Memory B cell (primary cell): ENCODE measurements around the gene CAMK2D.

Source experiments
- ATAC-seq: fragments of 150-1000 bp; cut with Tn5 transposase; 2 replicates; pipeline ENCODE4 v1.10.0; 2021; ENCODE audit warnings: low read depth, mild to moderate bottlenecking, moderate library complexity
- DNase-seq, 2 donors: peaks; one replicate each; pipeline ENCODE4 v3.0.0; 2022; ENCODE audit warnings: low spot score in 2 of 2
- H3K27ac Mint-ChIP-seq: one replicate; pipeline ENCODE4 v1.8.0; 2022; ENCODE audit warnings: mild to moderate bottlenecking, moderate library complexity, mixed read lengths
- H3K27me3 Mint-ChIP-seq: one replicate; pipeline ENCODE4 v1.8.0; 2022; ENCODE audit warnings: mixed read lengths
- H3K36me3 Mint-ChIP-seq: one replicate; pipeline ENCODE4 v1.8.0; 2022; ENCODE audit warnings: mild to moderate bottlenecking, mixed read lengths
- H3K4me1 Mint-ChIP-seq: one replicate; pipeline ENCODE4 v1.8.0; 2022; ENCODE audit warnings: mixed read lengths
- H3K4me3 Mint-ChIP-seq: one replicate; pipeline ENCODE4 v1.8.0; 2022; ENCODE audit warnings: mild to moderate bottlenecking, moderate library complexity, mixed read lengths
- H3K9me3 Mint-ChIP-seq: one replicate; pipeline ENCODE4 v1.8.0; 2022; ENCODE audit warnings: mixed read lengths

Gene CAMK2D

GRCh38 chr4:113496698-113497097, 264.8 kb downstream of the CAMK2D start:
- ATAC-seq (no peak), DNase-seq (no peak)
- Mint-ChIP-seq H3K4me1 (no peaks in the 10 kb centered on the region), H3K27me3 (no peaks in the 10 kb centered on the region), H3K36me3 (peaks cover 26% of the 10 kb centered on the region), H3K27ac (no peak overlapping the region), H3K9me3 (no peaks in the 10 kb centered on the region), H3K4me3 (no peak overlapping the region)

DNA sequence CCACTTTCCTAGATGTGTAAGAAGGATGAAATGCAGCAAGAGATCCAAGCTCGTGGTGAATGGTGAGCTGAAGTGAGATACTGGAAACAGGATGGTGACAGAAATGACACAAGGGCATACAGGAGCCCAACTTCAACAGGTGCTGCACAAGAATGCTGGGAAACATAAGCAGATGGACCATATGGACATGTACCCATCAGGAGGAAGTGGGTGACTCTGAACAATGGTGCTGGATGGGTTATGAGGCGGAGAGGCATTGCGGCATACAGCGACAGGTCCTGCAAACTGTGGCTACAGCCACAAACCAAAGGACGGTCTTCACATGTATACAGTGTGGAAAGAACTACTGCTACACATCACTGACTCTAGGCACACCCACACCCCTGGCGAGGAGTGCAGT, 265.7 kb downstream of the CAMK2D start:
- Mint-ChIP-seq H3K4me1 (no peaks in the 10 kb centered on the region), H3K4me3 (no peak overlapping the region), H3K36me3 (peaks cover 26% of the 10 kb centered on the region), H3K9me3 (no peaks in the 10 kb centered on the region), H3K27me3 (no peaks in the 10 kb centered on the region), H3K27ac (no peak overlapping the region)
- ATAC-seq (no peak), DNase-seq (no peak)

GRCh38 chr4:113483131-113483530, 278.4 kb downstream of the CAMK2D start:
- Mint-ChIP-seq H3K27ac (no peak overlapping the region), H3K4me3 (no peak overlapping the region), H3K9me3 (peaks cover 2% of the 10 kb centered on the region), H3K4me1 (no peaks in the 10 kb centered on the region), H3K36me3 (peaks cover 19% of the 10 kb centered on the region), H3K27me3 (no peaks in the 10 kb centered on the region)
- DNase-seq (no peak), ATAC-seq (no peak)

- Mint-ChIP-seq H3K9me3 (peaks cover 2% of the 10 kb centered on the region), H3K27me3 (no peaks in the 10 kb centered on the region), H3K36me3 (peaks cover 19% of the 10 kb centered on the region), H3K4me1 (no peaks in the 10 kb centered on the region), H3K27ac (no peak overlapping the region), H3K4me3 (no peak overlapping the region)
- no peak for DNase-seq
- no peak for ATAC-seq
These were observed 279.2 kb downstream of the CAMK2D start for GRCh38 chr4:113482325-113482724.

- DNase-seq = no peak
- no peak overlapping the region for H3K4me3 Mint-ChIP-seq
- no peak overlapping the region for H3K27ac Mint-ChIP-seq
- H3K4me1 Mint-ChIP-seq = no peaks in the 10 kb centered on the region
- H3K36me3 Mint-ChIP-seq = peaks cover 21% of the 10 kb centered on the region
- peaks cover 2% of the 10 kb centered on the region for H3K9me3 Mint-ChIP-seq
- no peaks in the 10 kb centered on the region for H3K27me3 Mint-ChIP-seq
- no peak for ATAC-seq
These were observed 279.7 kb downstream of the CAMK2D start for GRCh38 chr4:113481820-113482219.

DNA sequence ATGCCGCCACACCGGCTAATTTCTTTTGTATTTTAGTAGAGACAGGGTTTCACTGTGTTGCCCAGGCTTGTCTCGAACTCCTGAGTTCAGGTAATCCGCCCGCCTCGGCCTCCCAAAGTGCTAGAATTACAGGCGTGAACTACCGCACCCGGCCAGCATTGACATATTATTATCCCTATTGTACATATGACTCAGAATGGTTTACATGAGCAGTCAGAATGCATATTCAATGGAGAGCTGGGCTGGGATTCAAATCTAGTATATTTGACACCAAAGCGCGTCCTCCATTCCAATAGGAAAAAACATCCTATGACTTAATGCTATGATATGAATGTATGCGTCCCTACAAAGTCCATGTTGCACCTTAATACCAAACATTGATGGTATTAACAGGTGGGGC, 281.4 kb downstream of the CAMK2D start:
- Mint-ChIP-seq H3K27me3 (no peaks in the 10 kb centered on the region), H3K27ac (no peak overlapping the region), H3K36me3 (peaks cover 27% of the 10 kb centered on the region), H3K9me3 (peaks cover 2% of the 10 kb centered on the region), H3K4me1 (no peaks in the 10 kb centered on the region), H3K4me3 (no peak overlapping the region)
- DNase-seq (no peak), ATAC-seq (no peak)

- H3K9me3 Mint-ChIP-seq = peaks cover 2% of the 10 kb centered on the region
- ATAC-seq (no peak), DNase-seq (no peak)
- no peak overlapping the region for H3K27ac Mint-ChIP-seq
- H3K27me3 Mint-ChIP-seq = no peaks in the 10 kb centered on the region
- H3K4me1 Mint-ChIP-seq = no peaks in the 10 kb centered on the region
- no peak overlapping the region for H3K4me3 Mint-ChIP-seq
- H3K36me3 Mint-ChIP-seq = peaks cover 25% of the 10 kb centered on the region
These were observed 283.5 kb downstream of the CAMK2D start for GRCh38 chr4:113478032-113478431.

GRCh38 chr4:113476800-113477199, 284.7 kb downstream of the CAMK2D start:
- peaks cover 23% of the 10 kb centered on the region for H3K36me3 Mint-ChIP-seq
- no peak overlapping the region for H3K27ac Mint-ChIP-seq
- H3K4me1 Mint-ChIP-seq = no peaks in the 10 kb centered on the region
- DNase-seq (no peak), ATAC-seq (no peak)
- H3K9me3 Mint-ChIP-seq = peaks cover 2% of the 10 kb centered on the region
- H3K27me3 Mint-ChIP-seq = no peaks in the 10 kb centered on the region
- no peak overlapping the region for H3K4me3 Mint-ChIP-seq

GRCh38 chr4:113474017-113474416, 287.5 kb downstream of the CAMK2D start:
- Mint-ChIP-seq H3K27ac (no peak overlapping the region), H3K9me3 (peaks cover 2% of the 10 kb centered on the region), H3K4me3 (no peak overlapping the region), H3K36me3 (peaks cover 32% of the 10 kb centered on the region), H3K27me3 (no peaks in the 10 kb centered on the region), H3K4me1 (no peaks in the 10 kb centered on the region)
- DNase-seq (no peak), ATAC-seq (no peak)

GRCh38 chr4:113472864-113473263, 288.7 kb downstream of the CAMK2D start:
- Mint-ChIP-seq H3K9me3 (no peaks in the 10 kb centered on the region), H3K27me3 (no peaks in the 10 kb centered on the region), H3K4me3 (no peak overlapping the region), H3K27ac (no peak overlapping the region), H3K4me1 (no peaks in the 10 kb centered on the region), H3K36me3 (peaks cover 33% of the 10 kb centered on the region)
- DNase-seq = no peak
- no peak for ATAC-seq

- H3K27me3 Mint-ChIP-seq = no peaks in the 10 kb centered on the region
- H3K4me3 Mint-ChIP-seq = no peak overlapping the region
- peaks cover 26% of the 10 kb centered on the region for H3K36me3 Mint-ChIP-seq
- peak overlapping the region; percentile 0 for H3K27ac Mint-ChIP-seq
- no peaks in the 10 kb centered on the region for H3K9me3 Mint-ChIP-seq
- H3K4me1 Mint-ChIP-seq = no peaks in the 10 kb centered on the region
- ATAC-seq (no peak), DNase-seq (no peak)
These were observed 290.2 kb downstream of the CAMK2D start for GRCh38 chr4:113471146-113471860.

DNA sequence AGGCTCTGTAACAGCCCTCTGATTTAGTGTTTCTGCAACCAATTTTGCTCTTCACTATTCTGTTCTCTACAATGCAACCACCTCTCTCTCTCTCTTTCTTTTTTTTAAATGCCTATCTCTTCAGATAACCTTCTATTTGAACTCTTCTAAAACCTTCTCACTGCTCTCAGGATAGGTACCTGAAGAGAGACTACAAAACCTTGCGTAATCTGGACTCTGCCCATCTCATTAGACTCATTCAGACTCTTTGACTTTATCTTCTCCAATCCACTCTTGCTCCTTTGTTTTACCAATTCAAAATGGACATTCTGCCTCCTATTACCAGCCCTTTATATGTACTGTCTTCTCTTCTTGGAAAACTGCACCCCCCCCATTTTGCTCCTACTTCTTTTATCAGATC, 291.6 kb downstream of the CAMK2D start:
- no peaks in the 10 kb centered on the region for H3K9me3 Mint-ChIP-seq
- peaks cover 22% of the 10 kb centered on the region for H3K36me3 Mint-ChIP-seq
- no peaks in the 10 kb centered on the region for H3K27me3 Mint-ChIP-seq
- H3K4me1 Mint-ChIP-seq = no peaks in the 10 kb centered on the region
- H3K4me3 Mint-ChIP-seq = no peak overlapping the region
- ATAC-seq (no peak), DNase-seq (no peak)
- H3K27ac Mint-ChIP-seq = no peak overlapping the region

GRCh38 chr4:113469023-113469390, 292.5 kb downstream of the CAMK2D start:
- H3K9me3 Mint-ChIP-seq = no peaks in the 10 kb centered on the region
- H3K36me3 Mint-ChIP-seq = peaks cover 24% of the 10 kb centered on the region
- no peak overlapping the region for H3K4me3 Mint-ChIP-seq
- ATAC-seq = no peak
- no peaks in the 10 kb centered on the region for H3K4me1 Mint-ChIP-seq
- no peaks in the 10 kb centered on the region for H3K27me3 Mint-ChIP-seq
- no peak overlapping the region for H3K27ac Mint-ChIP-seq
- DNase-seq = no peak

DNA sequence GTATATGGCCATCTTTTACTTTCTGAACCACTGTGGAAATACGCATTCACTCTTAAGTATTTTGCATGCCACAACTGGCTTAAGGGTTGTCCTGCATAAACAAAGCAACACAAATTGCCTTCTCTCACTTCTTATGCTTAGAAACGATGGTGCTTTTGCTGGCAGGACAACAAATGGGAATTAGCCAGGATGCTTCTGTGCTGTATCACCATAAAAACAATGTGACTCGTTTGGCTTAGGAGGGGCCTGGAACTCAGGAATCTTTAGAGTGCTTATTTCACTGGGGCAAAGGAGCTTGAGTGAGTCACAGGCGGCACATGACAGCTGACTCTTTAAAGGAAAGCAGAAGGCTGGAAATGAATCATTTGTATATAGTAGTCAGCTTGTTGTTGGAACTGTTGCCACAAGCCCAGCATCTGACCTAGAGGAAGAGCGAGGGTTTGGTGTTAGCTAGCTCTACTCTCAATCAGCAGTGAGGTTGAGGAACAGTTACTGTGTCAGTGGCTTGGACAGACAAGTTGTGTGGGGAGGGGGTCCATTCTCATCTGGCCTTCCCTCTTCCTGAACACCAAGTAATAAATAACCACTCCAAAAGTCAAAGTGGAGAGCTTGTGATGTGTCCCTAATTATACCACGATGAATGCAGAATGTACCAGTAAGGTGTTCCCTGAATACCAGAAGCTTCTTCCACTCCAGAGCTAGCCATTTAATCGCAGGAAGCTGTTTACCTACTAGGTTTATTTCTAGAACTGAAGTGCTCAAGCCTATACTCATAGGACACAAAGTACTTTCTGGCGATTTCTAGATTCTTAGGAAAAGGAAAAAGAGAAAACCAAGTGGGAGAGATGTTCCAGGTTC, 293.1 kb downstream of the CAMK2D start:
- peaks cover 24% of the 10 kb centered on the region for H3K36me3 Mint-ChIP-seq
- no peak for DNase-seq
- H3K27me3 Mint-ChIP-seq = no peaks in the 10 kb centered on the region
- ATAC-seq = no peak
- peak overlapping the region; percentile 26 for H3K27ac Mint-ChIP-seq
- no peaks in the 10 kb centered on the region for H3K4me1 Mint-ChIP-seq
- H3K9me3 Mint-ChIP-seq = no peaks in the 10 kb centered on the region
- no peak overlapping the region for H3K4me3 Mint-ChIP-seq
